ENCODE measurements around the gene EFCAB12.

The EFCAB12 gene

DNA sequence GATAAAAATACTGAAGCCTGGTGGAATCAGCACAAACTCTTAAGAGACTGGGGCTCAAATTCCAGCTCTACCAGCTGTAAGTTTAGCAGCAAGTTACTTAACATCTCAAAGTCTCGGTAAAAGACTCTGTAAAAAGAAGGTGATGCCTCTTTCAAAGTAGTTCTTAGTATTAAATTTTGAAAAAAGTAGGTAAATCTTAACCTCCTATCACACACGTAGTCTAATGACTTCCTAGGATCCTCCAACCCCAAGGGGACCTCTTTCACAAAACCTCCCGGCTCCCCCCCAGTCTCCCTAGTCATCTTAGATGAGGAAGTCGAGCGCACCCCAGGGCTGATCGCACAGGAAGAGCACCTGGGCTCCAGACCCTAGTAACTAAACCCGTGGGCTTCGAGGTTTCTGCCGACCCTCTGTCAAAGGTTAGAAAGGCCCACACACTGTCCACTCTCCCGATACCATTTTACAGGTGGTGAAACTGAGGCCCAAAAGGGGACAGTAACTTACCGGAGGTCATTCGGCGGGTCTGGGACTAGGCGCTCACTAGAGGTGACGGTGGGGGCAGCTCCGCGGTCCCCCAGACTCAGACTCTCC lies 10.9 kb upstream of the EFCAB12 start:
- TF ChIP-seq, protein P1, sequence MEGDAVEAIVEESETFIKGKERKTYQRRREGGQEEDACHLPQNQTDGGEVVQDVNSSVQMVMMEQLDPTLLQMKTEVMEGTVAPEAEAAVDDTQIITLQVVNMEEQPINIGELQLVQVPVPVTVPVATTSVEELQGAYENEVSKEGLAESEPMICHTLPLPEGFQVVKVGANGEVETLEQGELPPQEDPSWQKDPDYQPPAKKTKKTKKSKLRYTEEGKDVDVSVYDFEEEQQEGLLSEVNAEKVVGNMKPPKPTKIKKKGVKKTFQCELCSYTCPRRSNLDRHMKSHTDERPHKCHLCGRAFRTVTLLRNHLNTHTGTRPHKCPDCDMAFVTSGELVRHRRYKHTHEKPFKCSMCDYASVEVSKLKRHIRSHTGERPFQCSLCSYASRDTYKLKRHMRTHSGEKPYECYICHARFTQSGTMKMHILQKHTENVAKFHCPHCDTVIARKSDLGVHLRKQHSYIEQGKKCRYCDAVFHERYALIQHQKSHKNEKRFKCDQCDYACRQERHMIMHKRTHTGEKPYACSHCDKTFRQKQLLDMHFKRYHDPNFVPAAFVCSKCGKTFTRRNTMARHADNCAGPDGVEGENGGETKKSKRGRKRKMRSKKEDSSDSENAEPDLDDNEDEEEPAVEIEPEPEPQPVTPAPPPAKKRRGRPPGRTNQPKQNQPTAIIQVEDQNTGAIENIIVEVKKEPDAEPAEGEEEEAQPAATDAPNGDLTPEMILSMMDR (IDR thresholded peaks at IDR 0.05; ENCODE audit: unreplicated experiment in 3 of 3) = no peak
- peak overlapping the region; percentile 94 to 99 (median 96) for H3K4me3 Mint-ChIP-seq
- H3K36me3 Mint-ChIP-seq (ENCODE audit: low read depth) = peaks cover 22% of the 10 kb centered on the region
- no peaks in the 10 kb centered on the region for H3K9me3 Mint-ChIP-seq
- peaks cover 72% of the 10 kb centered on the region for H3K4me1 Mint-ChIP-seq
- peak overlapping the region; percentile 90 to 95 (median 94) for H3K27ac Mint-ChIP-seq
- H3K27me3 Mint-ChIP-seq (ENCODE audit: low read depth) = no peaks in the 10 kb centered on the region

DNA sequence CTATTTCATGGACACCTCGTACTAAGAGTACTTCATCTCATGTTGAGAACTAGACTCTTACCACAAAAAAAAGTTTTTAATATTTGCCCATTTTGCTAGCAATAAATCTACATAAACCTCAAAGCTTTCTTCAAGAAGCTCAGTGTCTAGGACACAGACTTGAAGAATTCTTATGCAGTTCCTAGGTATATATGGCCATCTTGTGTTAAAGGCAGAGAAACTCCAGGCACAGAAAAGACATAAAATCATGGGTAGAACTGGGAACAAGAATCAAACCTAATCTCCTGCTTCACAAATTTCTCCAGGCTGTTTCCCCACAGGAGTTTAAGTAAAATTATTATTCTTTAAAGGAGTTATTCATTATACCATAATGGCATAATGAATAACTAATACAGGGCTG lies 6.9 kb upstream of the EFCAB12 start:
- peak overlapping the region; percentile 40 to 69 (median 47) for H3K4me3 Mint-ChIP-seq
- peaks cover 52% of the 10 kb centered on the region for H3K36me3 Mint-ChIP-seq (ENCODE audit: low read depth)
- H3K4me1 Mint-ChIP-seq = peaks cover 53% of the 10 kb centered on the region
- no peaks in the 10 kb centered on the region for H3K9me3 Mint-ChIP-seq
- H3K27me3 Mint-ChIP-seq (ENCODE audit: low read depth) = no peaks in the 10 kb centered on the region
- peak overlapping the region; percentile 80 to 86 (median 82) for H3K27ac Mint-ChIP-seq
- TF ChIP-seq, protein P1 (IDR thresholded peaks at IDR 0.05; ENCODE audit: unreplicated experiment in 3 of 3) = no peak

DNA sequence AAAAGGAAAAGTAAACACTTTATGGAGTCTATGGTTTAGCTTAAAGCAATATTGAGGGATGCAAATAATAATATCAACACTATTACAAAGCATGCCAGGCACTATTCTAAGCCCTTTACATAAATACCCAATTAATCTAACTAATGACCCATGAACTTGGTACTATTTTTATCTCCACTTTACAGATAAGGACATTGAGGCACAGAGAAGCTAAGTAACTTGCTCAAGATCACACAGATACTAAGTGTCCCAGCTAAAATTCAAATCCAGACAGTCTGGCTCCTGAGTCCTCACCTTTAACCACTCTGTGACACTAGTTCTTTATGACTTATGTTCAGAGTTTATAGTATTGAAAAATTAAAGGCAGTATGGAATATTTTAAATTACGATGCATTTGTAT lies 5.7 kb upstream of the EFCAB12 start:
- Mint-ChIP-seq H3K9me3 (no peaks in the 10 kb centered on the region), H3K4me1 (peaks cover 43% of the 10 kb centered on the region), H3K4me3 (no peak overlapping the region), H3K27me3 (ENCODE audit: low read depth) (no peaks in the 10 kb centered on the region), H3K36me3 (ENCODE audit: low read depth) (peaks cover 52% of the 10 kb centered on the region), H3K27ac (no peak overlapping the region)
- TF ChIP-seq, protein P1 (IDR thresholded peaks at IDR 0.05; ENCODE audit: unreplicated experiment in 3 of 3) = no peak

DNA sequence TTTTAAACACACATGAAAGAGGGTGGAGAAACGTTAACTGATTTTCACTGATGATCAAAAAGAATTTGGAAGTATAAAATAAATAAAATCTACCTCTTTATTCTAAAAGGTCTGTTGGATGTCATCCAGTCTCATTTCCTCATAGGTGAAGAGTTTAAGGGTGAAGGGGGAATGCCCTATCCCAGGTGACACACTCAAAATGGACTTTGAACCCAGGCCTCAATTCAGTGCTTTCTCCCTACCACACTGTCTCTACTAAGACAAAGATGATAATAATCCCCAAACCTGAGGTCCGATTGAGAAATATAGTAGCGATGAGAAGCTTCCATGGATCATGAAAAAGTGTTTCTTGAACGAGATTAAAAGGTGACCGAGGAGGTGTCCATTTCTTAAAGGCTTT lies 5.1 kb upstream of the EFCAB12 start:
- no peaks in the 10 kb centered on the region for H3K9me3 Mint-ChIP-seq
- H3K27ac Mint-ChIP-seq = no peak overlapping the region
- TF ChIP-seq, protein P1 (IDR thresholded peaks at IDR 0.05; ENCODE audit: unreplicated experiment in 3 of 3) = no peak
- no peaks in the 10 kb centered on the region for H3K27me3 Mint-ChIP-seq (ENCODE audit: low read depth)
- peaks cover 52% of the 10 kb centered on the region for H3K36me3 Mint-ChIP-seq (ENCODE audit: low read depth)
- no peak overlapping the region for H3K4me3 Mint-ChIP-seq
- H3K4me1 Mint-ChIP-seq = peaks cover 48% of the 10 kb centered on the region

DNA sequence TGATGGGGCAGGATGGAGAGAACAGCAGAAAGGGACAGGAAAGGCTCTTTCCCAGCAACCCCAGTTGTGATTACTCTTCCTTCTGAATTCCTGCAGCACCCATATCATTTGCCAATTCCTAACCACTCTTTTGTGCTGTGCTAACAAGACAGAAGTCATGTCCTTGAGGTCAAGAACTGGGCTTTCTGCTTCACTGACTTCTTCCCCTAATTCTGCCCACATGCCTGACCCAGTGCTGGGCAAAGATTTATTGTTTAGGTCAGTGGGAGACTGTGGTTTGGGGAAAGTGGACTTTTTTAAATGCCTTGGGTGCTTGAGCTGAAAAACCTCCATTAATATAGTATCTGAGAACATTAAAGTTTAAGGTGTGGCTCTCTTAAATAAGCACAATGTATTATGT lies 4.2 kb upstream of the EFCAB12 start:
- Mint-ChIP-seq H3K27ac (no peak overlapping the region), H3K9me3 (no peaks in the 10 kb centered on the region), H3K27me3 (ENCODE audit: low read depth) (peaks cover 5% of the 10 kb centered on the region), H3K4me3 (no peak overlapping the region), H3K36me3 (ENCODE audit: low read depth) (peaks cover 51% of the 10 kb centered on the region), H3K4me1 (peaks cover 48% of the 10 kb centered on the region)
- TF ChIP-seq, protein P1 (IDR thresholded peaks at IDR 0.05; ENCODE audit: unreplicated experiment in 3 of 3) = no peak

DNA sequence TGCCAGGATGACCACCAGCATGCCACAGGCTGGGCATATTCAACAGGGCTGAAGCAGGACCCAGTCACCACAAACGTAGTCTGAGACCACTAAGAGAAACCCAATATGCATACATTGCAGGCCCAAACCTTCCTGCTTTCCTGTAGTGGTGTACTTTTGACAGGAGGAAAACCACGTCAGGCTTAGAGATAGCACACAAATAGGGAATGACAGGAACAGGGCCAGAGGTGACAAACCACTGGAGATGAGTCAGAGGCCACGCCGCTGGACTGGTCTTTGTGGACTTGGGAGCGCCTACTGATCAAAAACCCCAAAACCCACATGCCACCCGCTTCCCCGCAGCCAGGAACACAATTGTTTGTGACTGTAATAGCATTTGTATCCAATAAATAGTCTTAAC lies 3.6 kb upstream of the EFCAB12 start:
- H3K4me1 Mint-ChIP-seq = peaks cover 51% of the 10 kb centered on the region
- H3K9me3 Mint-ChIP-seq = no peaks in the 10 kb centered on the region
- H3K36me3 Mint-ChIP-seq (ENCODE audit: low read depth) = peaks cover 47% of the 10 kb centered on the region
- TF ChIP-seq, protein P1 (IDR thresholded peaks at IDR 0.05; ENCODE audit: unreplicated experiment in 3 of 3) = no peak
- H3K4me3 Mint-ChIP-seq = no peak overlapping the region
- peaks cover 5% of the 10 kb centered on the region for H3K27me3 Mint-ChIP-seq (ENCODE audit: low read depth)
- H3K27ac Mint-ChIP-seq = no peak overlapping the region
